T-helper 2 cell (primary cell): ENCODE measurements around the gene TMEM267.
A peak's percentile ranks its signal among the peaks of the same experiment; 100 is the strongest.
"Not testable (repeated sequence)": the region's sequence is repeated elsewhere in the genome, so short reads cannot be mapped to it uniquely, and the experiment has no call there.

Experiments used
- DNase-seq, 5 experiments: peaks; one replicate each; pipeline versions ENCODE4 v3.0.0 to v3.0.0-alpha.2; 2012 to 2022
- total RNA-seq, 2 donors: gene quantifications; one replicate each; lab custom pipeline; 2026; lab: John Stamatoyannopoulos, UW

The TMEM267 gene
- total RNA-seq = 5.0 to 10.6 reads per million in 2 donors

- peak; percentile 37 to 96 (median 71) for DNase-seq
Measured at GRCh38 chr5:43483298-43484105, at the start of gene TMEM267. TSS of gene TMEM267 (minus strand) at chr5:43483865. CDS start at chr5:43453969, 29,896 bp downstream.

DNA sequence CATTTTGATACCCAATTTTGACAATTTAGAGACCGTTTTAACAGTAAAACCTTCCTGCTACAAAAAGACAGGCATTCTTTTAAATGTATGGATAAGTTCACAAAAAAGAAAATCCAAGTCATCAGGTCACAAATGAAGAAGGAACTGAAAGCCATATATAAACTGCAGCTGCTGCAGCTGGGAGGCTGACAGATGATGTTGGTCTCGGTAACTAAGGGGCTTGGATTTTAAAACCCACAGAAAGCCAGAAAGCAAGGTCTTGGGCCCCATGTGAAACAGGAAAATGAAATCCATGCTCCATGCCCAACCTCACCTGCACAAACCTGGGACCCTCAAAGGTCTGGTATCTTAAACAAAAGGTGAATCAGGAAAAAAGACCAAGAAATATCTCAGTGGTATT is 47.0 kb upstream of the TMEM267 start:
- no peak for DNase-seq

DNA sequence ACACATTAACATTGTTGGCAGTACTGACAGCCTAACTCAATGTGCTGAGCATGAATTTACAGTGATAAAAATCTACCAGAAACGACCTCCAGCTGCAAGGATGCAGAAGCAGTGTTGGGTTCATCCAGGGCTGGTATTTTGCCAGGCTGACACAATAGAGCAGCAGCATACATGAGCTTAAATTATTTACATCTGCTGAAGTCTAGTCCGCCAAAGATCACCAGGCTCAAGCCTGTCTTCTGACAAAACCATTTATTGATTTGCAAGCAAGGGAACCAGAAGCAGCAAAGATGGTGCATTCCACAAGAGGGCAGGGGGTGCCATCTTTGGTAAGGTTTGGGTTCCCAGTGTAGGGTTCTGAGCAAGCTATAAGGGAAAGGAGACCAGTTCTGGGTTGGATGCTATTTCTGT is 40.0 kb upstream of the TMEM267 start:
- DNase-seq = no peak

GRCh38 chr5:43520615-43521014 is 37.0 kb upstream of the TMEM267 start:
- no peak for DNase-seq

GRCh38 chr5:43515678-43516048 is 32.0 kb upstream of the TMEM267 start:
- DNase-seq = no peak

GRCh38 chr5:43514816-43515677 is 31.4 kb upstream of the TMEM267 start, which contains the start of gene C5orf34:
TSS of gene C5orf34 (minus strand) at chr5:43515148. CDS start at chr5:43509339, 5,809 bp downstream.
- DNase-seq = peak; percentile 87 to 95 (median 91)

DNA sequence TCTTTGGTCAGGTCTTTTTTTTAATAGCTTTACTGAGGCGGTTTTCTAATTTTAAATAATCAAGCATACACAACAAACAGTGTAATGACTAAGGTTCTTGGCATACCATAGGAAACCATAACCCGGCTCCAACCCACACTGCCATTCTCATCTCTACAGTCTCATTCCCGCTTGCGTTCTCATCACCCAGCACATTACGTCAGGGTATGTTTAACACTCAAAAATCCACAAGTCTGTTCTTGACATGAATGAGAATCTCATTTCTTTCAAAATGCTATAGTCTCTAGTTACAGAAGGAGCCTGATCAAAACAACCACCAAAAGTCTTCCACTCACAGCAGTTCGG is 30.8 kb upstream of the TMEM267 start:
- no peak for DNase-seq

- peak in 1 of 5 experiments; percentile 15 for DNase-seq
Measured at GRCh38 chr5:43514025-43514424, 30.4 kb upstream of the TMEM267 start.

DNA sequence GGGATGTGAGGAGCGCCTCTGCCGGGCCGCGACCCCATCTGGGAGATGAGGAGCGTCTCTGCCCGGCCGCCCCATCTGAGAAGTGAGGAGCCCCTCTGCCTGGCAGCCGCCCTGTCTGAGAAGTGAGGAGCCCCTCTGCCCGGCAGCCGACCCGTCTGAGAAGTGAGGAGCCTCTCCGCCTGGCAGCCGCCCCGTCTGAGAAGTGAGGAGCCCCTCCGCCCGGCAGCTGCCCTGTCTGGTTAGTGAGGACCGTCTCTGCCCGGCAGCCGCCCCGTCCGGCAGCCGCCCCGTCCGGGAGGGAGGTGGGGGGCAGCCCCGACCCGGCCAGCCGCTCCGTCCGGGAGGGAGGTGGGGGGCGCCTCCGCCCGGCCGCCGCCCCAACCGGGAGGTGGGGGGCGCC is 27.4 kb upstream of the TMEM267 start:
- DNase-seq = not testable (repeated sequence)

DNA sequence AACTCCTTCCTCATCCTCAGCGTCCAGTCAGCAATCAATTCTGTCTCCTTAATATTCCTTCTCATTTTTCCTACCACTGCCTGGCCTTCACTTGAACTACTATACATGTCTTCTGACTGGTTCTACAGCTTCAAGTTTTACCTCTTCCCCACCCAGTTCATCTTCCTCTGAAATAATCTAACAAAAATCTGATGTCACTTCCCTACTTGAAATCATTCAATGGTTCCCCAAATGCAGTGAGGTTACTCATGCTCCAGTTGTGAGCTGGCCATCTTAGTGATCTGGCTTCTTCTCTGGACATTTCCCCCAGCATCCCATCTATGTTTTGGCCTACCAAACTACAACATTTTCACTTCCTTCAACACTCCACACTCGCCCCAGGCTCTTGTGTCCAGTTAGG is 14.9 kb upstream of the TMEM267 start:
- DNase-seq = no peak

GRCh38 chr5:43497311-43498104 is 13.8 kb upstream of the TMEM267 start:
- DNase-seq = no peak

GRCh38 chr5:43491326-43491725 is 7.7 kb upstream of the TMEM267 start:
- no peak for DNase-seq

GRCh38 chr5:43486353-43486752 is 2.7 kb upstream of the TMEM267 start:
- DNase-seq = no peak

DNA sequence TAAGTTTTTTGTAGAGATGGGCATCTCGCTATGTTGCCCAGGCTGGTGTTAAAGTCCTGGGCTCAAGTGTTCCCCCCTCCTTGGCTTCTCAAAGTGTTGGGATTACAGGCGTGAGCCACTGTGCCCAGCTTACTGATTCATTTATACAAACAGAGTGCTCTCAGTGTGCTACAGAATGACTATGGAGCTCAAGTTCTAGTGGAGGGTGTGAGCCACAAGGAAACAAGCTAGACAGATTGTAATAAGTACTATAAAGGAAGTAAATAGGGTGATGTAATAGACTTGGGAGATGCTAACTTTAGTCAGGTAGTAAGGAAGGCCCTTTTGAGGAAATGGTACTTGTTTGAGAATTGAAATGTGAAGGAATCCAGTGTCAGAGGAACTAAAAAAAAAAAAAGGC is 1.7 kb upstream of the TMEM267 start:
- peak in 1 of 5 experiments; percentile 41 for DNase-seq

DNA sequence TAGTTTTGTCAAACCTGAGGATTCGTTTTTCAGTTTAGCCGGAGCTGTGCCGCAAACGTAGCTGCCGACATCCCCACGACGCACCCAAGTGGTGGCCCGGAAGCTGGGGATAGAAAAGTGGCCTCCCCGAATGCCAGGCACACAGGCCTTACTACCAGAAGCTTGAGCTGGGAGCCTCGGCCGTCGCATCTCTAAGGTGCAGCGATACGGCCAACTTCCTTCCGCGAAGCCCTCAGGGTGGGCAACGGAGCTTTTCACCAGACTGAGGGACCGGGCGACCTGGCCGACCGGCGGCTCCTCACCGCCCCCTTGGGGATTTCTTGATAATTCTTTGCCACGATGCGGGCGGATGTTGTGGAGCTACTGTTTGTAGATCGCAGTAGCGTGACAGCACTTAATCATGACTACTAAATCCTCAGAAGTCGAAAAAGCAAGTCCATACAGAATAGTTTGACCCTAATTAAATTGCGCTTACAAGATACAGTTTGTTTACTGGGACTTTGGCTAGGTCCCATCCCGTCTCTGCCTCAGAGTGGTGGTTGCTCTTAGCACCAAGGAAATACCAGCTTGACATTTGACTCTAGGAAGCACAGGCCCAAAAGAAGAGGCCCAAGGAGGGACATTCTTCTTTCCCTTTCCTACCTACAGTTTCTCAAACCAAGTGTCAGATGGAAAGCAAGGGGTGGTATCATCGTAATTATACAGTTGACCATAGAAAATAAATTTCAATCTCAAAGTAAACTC is 613 bp upstream of the TMEM267 start:
- peak; percentile 53 to 94 (median 76) for DNase-seq

DNA sequence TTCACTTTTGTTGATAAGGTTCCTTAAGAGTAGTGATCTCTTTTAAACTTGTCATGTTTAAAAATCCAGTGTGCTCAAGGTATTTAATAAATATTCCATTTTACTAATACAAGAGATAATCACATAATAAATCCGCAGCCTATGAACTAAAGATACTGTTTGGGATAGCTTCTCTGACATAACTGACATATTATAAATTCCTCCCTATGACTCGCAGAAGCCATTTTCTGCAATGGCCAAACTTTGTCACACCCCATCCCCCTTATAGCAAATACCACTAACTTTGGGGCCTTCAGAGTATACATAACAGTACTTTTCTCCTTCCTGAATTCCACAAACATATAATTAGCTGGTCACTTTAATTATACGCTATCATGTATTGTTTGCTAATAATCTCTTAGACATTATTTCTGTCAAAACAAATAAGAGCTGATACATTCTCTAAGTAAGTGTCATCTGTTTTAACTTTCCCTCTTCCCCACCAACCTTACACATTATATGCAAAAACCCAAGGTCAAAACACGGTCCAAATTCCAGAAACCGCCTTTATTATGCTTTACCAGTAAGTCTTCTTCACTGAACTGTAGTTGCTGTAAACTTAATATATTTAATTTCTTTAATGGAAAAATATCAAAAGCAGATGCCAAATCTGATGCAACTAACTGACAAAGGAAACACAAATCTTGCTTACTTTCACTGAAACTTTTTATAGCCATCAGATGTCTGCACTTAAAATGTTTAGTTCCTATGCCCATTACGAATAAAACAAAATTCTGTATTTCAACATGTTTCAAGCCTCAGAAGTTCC is 971 bp downstream of the TMEM267 start:
- DNase-seq = no peak

GRCh38 chr5:43469671-43470391 is 13.8 kb downstream of the TMEM267 start:
- no peak for DNase-seq

DNA sequence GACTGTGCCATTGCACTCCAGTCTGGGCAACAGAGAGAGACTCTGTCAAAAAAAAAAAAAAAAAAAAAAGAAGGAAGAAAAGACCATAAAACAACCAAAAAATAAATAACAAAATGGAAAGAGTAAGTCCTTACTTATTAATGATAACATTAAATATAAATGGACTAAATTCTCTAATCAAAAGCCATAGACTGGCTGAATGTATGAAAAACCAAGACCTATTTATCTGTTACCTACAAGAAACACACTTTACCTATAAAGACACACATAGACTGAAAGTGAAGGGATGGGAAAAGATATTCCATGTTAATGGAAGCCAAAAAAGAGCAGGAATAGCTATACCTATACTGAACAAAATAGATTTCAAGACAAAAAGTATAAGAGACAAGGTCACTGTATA is 16.6 kb downstream of the TMEM267 start:
- no peak for DNase-seq

GRCh38 chr5:43465455-43465854 is 18.2 kb downstream of the TMEM267 start:
- not testable (repeated sequence) for DNase-seq

- no peak for DNase-seq
Measured at GRCh38 chr5:43461066-43461465, 22.6 kb downstream of the TMEM267 start.
